Activated naive CD4-positive, alpha-beta T cell treated with anti-CD3 and anti-CD28 coated beads, Interleukin-2, amount 50 U/mL, for 72 hours (primary cell): Measurements from ENCODE around the gene RPL10L. TPM values are rescaled to one million over a fixed set of nuclear protein-coding genes. Genes with fewer than 3 reads are reported as not detected.

ENCODE experiments used
- ATAC-seq, 2 donors: fragments of 150-1000 bp; cut with Tn5 transposase; 2 replicates each; pipeline ENCODE4 v1.10.0; 2021; ENCODE audit warnings: mild to moderate bottlenecking in 2 of 2, moderate library complexity in 2 of 2
- DNase-seq, 2 donors: peaks; one replicate each; pipeline ENCODE4 v3.0.0; 2021 to 2022; ENCODE audit warnings: low spot score in 2 of 2
- H3K27ac Mint-ChIP-seq, 2 donors: one replicate each; pipeline ENCODE4 v1.8.0; 2022; ENCODE audit warnings: mild to moderate bottlenecking in 2 of 2, mixed read lengths in 2 of 2
- H3K36me3 Mint-ChIP-seq, 2 donors: one replicate each; pipeline ENCODE4 v1.8.0; 2022; ENCODE audit warnings: mixed read lengths in 2 of 2
- H3K9me3 Mint-ChIP-seq, 2 donors: one replicate each; pipeline ENCODE4 v1.8.0; 2022; ENCODE audit warnings: mixed read lengths in 2 of 2
- total RNA-seq, 2 donors: library from RNA; stranded (reverse); gene quantifications; one replicate each; pipeline ENCODE4 v1.2.3, GENCODE V29; 2022

RPL10L gene
- not detected for total RNA-seq

DNA sequence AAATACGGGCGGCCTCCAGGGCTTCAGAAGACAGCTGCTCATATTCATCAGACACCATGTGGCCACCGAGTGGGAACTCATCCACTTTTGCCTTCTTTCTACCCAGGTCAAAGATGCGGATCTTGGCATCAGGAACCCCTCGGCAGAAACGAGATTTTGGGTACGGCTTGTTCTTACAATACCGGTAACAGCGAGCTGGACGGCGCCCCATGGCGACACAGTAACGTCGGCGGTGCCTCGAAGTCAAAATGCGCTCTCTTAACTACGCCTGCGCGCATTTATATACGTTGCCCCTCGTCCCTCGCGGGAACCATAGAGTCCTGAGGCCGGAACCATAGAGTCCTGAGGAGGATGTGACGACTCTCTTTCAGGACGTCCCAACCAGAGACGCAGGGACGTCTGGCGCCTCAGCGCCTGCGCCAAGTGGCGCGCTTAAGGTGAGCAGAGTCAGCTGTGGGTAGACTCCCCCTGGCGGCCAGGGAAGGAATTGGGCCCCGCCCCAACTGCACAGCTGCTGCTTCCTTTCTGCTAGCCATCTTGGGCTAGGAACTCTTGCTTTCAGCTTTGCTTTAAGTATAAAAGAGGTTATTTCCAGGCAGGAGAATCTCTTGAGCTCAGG lies at the start of gene RPL10L:
TSS of gene RPL10L (minus strand) at position 256 of the 619 bp plus-strand sequence. CDS start at position 211, 45 bp downstream.
- DNase-seq (no peak), ATAC-seq (no peak)
- peaks cover 9 to 13% of the 10 kb centered on the region in 2 donors for H3K9me3 Mint-ChIP-seq
- no peak within 1 kb of the TSS for H3K27ac Mint-ChIP-seq
- no peaks in the 10 kb centered on the region for H3K36me3 Mint-ChIP-seq

GRCh38 chr14:46691819-46692218 lies 40.2 kb upstream of the RPL10L start:
- no peak overlapping the region for H3K27ac Mint-ChIP-seq
- no peaks in the 10 kb centered on the region for H3K36me3 Mint-ChIP-seq
- H3K9me3 Mint-ChIP-seq: peaks cover 25 to 33% of the 10 kb centered on the region in 2 donors
- ATAC-seq (no peak), DNase-seq (no peak)

- H3K9me3 Mint-ChIP-seq: peaks cover 29 to 33% of the 10 kb centered on the region in 2 donors
- ATAC-seq: no peak
- H3K36me3 Mint-ChIP-seq: no peaks in the 10 kb centered on the region
- DNase-seq: no peak
- no peak overlapping the region for H3K27ac Mint-ChIP-seq
Measured at GRCh38 chr14:46686652-46687051, 35.1 kb upstream of the RPL10L start.

DNA sequence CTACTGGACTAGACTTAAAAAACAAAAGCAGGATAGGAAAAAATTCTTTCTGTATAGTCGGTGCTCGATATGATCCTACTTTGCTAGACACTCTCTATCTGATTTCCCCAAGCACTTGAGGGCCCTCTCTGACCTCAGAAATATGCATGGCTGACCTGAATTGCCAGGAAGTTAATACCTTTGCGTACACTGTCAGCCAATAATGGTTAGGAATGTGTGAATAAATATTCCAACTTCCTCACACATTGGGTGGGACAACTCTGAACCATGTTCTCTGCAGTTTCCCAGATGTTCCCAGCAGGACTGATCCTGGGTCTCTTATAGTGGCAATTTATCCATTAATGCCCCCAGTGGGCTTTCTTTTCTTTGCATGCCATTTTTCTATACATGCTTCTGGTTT lies 20.5 kb upstream of the RPL10L start:
- Mint-ChIP-seq H3K9me3 (peaks cover 14 to 25% of the 10 kb centered on the region in 2 donors), H3K36me3 (peaks cover 5 to 6% of the 10 kb centered on the region in 2 donors), H3K27ac (no peak overlapping the region)
- ATAC-seq: no peak
- DNase-seq: no peak

DNA sequence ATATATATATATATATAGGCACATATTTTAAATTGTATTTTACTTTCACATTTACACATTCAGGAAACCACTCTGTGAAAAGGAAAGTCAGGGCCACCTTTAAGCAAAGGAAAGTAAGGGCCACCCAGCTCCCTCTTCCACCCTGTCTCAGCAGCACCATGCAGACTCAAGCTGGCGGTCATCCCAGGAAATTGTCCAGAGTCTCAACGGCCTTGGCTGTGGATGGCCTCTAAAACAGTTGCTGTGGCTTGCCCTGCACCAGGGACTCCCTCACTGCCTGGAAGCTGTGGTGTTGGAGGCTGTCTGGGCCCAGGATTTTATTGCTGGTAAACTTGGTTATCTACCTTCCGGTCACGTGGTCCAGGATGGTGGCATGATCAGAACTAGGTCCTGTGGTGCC lies 11.8 kb upstream of the RPL10L start:
- H3K27ac Mint-ChIP-seq: no peak overlapping the region
- DNase-seq (no peak), ATAC-seq (no peak)
- peaks cover 9 to 12% of the 10 kb centered on the region in 2 donors for H3K9me3 Mint-ChIP-seq
- no peaks in the 10 kb centered on the region for H3K36me3 Mint-ChIP-seq

DNA sequence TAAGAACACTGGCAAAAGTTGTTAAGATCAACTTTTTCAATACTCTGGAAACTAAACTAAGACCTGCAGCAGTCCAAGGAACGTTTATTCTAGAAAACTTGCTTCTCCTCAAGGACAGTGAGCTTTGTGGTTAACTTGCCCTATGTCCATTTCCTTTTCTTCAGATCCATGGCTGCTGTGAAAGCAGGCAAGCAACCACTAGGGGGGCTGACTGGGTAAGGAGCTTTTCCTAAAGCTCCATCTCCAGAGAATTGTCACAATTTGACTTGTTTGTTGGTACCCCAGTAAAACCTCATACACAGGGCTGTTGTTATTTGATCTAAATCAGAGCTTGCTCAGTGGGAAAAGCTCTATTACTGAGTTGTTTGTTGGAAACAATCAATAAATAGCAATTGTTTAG lies 10.1 kb upstream of the RPL10L start:
- Mint-ChIP-seq H3K27ac (no peak overlapping the region), H3K9me3 (peaks cover 5 to 8% of the 10 kb centered on the region in 2 donors), H3K36me3 (no peaks in the 10 kb centered on the region)
- DNase-seq: no peak
- ATAC-seq: no peak

GRCh38 chr14:46653031-46653755 lies 1.6 kb upstream of the RPL10L start:
- Mint-ChIP-seq H3K36me3 (no peaks in the 10 kb centered on the region), H3K9me3 (peaks cover 9% of the 10 kb centered on the region in 2 donors), H3K27ac (no peak overlapping the region)
- no peak for DNase-seq
- no peak for ATAC-seq

GRCh38 chr14:46646796-46647195 lies 4.8 kb downstream of the RPL10L start:
- ATAC-seq: no peak
- H3K27ac Mint-ChIP-seq: no peak overlapping the region
- peaks cover 7 to 16% of the 10 kb centered on the region in 2 donors for H3K9me3 Mint-ChIP-seq
- no peaks in the 10 kb centered on the region for H3K36me3 Mint-ChIP-seq
- no peak for DNase-seq

- no peaks in the 10 kb centered on the region for H3K36me3 Mint-ChIP-seq
- no peak for ATAC-seq
Measured at GRCh38 chr14:46626876-46627275, 24.7 kb downstream of the RPL10L start.

More at GRCh38 chr14:46626876-46627275, 24.7 kb downstream of the RPL10L start:
- no peak for DNase-seq
- H3K9me3 Mint-ChIP-seq: peaks cover 25 to 34% of the 10 kb centered on the region in 2 donors
- H3K27ac Mint-ChIP-seq: no peak overlapping the region
